AG04450 (cell line): Measurements from ENCODE around the gene EDA. TPM values are rescaled to one million over a fixed set of nuclear protein-coding genes. Genes with fewer than 3 reads are reported as not detected.

Experiments
- CTCF ChIA-PET: fragments of 300-600, 350-600 bp; formaldehyde crosslinking; extraction: SDS; loops from one replicate; lab custom pipeline; 2022; ENCODE audit warnings: antibody characterized with exemption, inconsistent platforms; lab: Charles Lee
- POLR2A ChIA-PET: fragments of 350-600 bp; formaldehyde crosslinking; extraction: SDS; loops from one replicate; lab custom pipeline; 2021; ENCODE audit warnings: antibody characterized with exemption, inconsistent platforms; lab: Yijun Ruan, JAX
- DNase-seq: peaks from one replicate; pipeline ENCODE4 v3.0.0-alpha.2; 2011; ENCODE audit warnings: low read depth, low spot score
- H3K27ac ChIP-seq: one replicate; pipeline ENCODE4 v1.5.1; 2012; ENCODE audit warnings: low read depth, low read length, control low read depth
- H3K27me3 ChIP-seq: one replicate; pipeline ENCODE4 v1.6.0; 2012; ENCODE audit warnings: low read length; ENCODE audit not compliant: control insufficient read depth, insufficient read depth
- H3K4me3 ChIP-seq: 2 replicates; pipeline ENCODE4 v1.5.1; 2011; ENCODE audit warnings: mild to moderate bottlenecking, low read depth, low read length, control low read depth
- H3K9me3 ChIP-seq: 2 replicates; pipeline ENCODE4 v1.5.1; 2012; ENCODE audit warnings: low read length; ENCODE audit not compliant: control insufficient read depth, insufficient read depth
- polyA plus RNA-seq: library from polyadenylated mRNA; depleted of rRNA; stranded (reverse); fragments of >200 nt; gene quantifications from 2 replicates; pipeline ENCODE4 v1.2.3, GENCODE V29; 2011
- TF ChIP-seq, protein P1 (sequence below): IDR thresholded peaks from 2 replicates; pipeline ENCODE4 v1.5.1; 2011; ENCODE audit warnings: low read depth, low read length, control low read depth, inconsistent platforms

Gene EDA
- polyA plus RNA-seq, 1 experiment, result 0.02 TPM

DNA sequence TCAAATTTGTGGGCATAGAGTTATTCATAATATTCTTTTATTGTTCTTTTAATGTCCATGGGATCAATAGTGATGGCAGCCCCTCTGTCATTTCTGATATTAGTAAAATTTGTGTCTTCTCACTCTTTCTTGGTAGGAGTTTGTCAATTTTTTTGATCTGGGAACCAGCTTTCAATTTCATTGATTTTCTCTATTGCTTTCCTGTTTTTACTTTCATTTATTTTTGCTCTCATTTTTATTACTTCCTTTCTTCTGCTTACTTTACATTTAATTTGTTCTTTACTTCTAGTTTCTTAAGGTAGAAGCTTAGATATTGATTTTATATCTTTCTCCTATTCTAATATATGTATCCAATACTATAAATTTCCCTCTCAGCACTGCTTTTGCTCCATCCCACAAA lies 393.1 kb downstream of the EDA start:
- ChIA-PET CTCF (interaction anchor here (0.6 kb wide), 1 partner anchor 124 kb away, joined by 3 read pairs; no protein-coding TSS in a partner anchor), POLR2A (no interaction called here)
- Histone ChIP-seq H3K27me3 (no peaks in the 10 kb centered on the region), H3K27ac (no peak overlapping the region), H3K9me3 (no peaks in the 10 kb centered on the region), H3K4me3 (no peak overlapping the region)
- DNase-seq, result no peak
- TF ChIP-seq, protein P1, sequence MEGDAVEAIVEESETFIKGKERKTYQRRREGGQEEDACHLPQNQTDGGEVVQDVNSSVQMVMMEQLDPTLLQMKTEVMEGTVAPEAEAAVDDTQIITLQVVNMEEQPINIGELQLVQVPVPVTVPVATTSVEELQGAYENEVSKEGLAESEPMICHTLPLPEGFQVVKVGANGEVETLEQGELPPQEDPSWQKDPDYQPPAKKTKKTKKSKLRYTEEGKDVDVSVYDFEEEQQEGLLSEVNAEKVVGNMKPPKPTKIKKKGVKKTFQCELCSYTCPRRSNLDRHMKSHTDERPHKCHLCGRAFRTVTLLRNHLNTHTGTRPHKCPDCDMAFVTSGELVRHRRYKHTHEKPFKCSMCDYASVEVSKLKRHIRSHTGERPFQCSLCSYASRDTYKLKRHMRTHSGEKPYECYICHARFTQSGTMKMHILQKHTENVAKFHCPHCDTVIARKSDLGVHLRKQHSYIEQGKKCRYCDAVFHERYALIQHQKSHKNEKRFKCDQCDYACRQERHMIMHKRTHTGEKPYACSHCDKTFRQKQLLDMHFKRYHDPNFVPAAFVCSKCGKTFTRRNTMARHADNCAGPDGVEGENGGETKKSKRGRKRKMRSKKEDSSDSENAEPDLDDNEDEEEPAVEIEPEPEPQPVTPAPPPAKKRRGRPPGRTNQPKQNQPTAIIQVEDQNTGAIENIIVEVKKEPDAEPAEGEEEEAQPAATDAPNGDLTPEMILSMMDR, result no peak

DNA sequence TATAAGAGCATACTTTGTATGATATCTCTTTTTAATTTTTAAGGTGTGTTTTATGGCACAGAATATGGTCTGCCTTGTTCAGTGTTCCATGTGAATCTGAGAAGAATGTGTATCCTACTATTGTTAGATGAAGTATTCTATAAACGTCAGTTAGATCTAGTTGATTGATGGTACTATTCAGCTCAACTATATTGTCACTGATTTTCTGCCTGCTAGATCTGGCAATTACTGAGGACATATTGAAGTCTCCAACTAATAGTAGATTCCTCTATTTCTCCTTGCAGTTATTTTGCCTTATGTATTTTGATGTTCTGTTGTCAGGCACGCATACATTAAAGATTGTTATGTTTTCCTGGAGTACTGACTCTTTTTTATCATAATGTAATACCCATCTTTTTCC lies 394.1 kb downstream of the EDA start:
- H3K4me3 ChIP-seq, result no peak overlapping the region
- ChIA-PET CTCF (no interaction called here), POLR2A (no interaction called here)
- H3K27ac ChIP-seq, result no peak overlapping the region
- no peaks in the 10 kb centered on the region for H3K9me3 ChIP-seq
- no peaks in the 10 kb centered on the region for H3K27me3 ChIP-seq
- TF ChIP-seq, protein P1, result no peak
- no peak for DNase-seq

DNA sequence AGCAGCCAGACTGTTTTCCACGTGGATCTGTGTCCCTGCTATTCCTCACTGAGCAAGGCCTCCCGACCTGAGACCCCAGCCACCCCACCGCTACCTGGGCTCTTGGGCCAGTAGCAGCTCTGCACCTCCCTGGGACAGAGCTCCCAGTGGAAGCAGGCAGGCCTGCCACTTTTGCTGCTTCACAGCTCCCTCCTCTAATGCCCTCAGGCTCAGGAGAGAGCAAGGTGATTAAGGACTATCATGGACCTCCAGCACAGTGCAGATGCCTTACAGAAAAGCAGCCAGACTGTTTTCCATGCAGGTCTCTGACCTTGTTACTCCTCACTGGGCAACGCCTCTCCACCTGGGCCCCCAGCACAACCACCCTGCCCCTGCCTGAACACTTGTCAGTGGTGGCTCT lies 396.8 kb downstream of the EDA start:
- Histone ChIP-seq H3K27me3 (no peaks in the 10 kb centered on the region), H3K4me3 (no peak overlapping the region), H3K27ac (no peak overlapping the region), H3K9me3 (no peaks in the 10 kb centered on the region)
- DNase-seq, result no peak
- ChIA-PET CTCF (no interaction called here), POLR2A (no interaction called here)
- TF ChIP-seq, protein P1, result no peak

DNA sequence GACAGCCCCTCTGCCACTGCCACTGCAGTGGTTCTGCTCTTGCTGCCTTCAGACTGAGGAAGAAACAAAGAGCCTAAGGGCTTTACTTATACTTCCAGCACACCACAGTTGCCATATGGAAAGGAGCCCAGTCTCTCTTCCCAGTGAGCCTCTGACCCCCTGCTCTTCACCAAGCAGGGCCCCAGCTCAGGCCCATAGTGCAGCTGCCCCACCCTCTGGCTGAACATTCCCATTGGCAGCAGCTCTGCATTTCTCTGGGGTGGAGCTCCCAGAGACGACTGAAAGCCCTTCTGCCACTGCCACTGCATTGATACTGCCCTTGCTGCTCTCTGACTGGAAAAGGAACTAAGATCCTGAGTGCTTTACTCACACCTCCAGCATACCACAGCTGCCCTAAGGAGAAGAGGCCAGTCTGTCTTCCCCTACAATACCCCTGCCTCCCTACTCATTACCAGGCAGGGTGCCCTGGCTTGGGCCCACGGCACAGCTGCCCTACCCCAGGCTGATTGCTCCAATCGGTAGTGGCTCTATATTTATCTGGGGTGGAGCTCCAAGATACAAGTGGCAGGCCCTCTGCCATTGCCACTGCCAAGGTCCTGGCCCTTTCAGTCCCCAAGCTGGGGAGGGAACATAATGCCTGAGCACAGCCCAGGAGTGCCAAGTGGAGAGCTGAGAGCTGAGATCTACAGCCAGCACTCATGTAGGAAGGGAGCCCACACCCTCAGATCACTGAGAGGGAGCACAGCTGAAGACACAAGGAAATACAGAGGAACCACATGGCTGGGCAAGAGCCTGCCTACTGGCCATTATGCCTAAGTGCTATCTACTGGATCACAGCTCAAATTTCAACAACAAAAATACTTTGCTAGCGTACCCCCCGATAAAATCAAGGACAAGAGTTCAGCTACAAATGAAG lies 397.8 kb downstream of the EDA start:
- POLR2A ChIA-PET, result no interaction called here
- H3K4me3 ChIP-seq, result no peak overlapping the region
- H3K9me3 ChIP-seq, result no peaks in the 10 kb centered on the region
- TF ChIP-seq, protein P1, result no peak
- no peak for DNase-seq
- no peaks in the 10 kb centered on the region for H3K27me3 ChIP-seq
- CTCF ChIA-PET, result interaction anchor here (1.4 kb wide), 1 partner anchor 17 kb away, joined by 4 read pairs; no protein-coding TSS in a partner anchor
- H3K27ac ChIP-seq, result no peak overlapping the region

DNA sequence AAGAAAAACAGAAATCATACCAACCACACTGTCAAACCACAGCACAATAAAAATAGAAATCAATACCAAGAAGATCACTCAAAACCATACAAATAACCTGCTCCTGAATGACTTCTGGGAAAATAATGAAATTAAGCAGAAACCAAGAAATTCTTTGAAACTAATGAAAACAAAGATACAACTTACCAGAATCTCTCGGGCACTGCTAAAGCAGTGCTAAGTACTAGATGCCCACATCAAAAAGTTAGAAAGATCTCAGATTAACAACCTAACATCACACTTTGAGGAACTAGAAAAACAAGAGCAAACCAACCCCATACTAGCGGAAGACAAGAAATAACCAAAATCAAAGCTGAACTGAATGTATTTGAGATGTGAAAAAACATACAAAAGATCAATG lies 400.6 kb downstream of the EDA start:
- DNase-seq, result no peak
- no peak overlapping the region for H3K27ac ChIP-seq
- ChIA-PET CTCF (interaction anchor here (0.8 kb wide), 1 partner anchor 80 kb away, joined by 3 read pairs; no protein-coding TSS in a partner anchor), POLR2A (no interaction called here)
- H3K27me3 ChIP-seq, result no peaks in the 10 kb centered on the region
- no peak overlapping the region for H3K4me3 ChIP-seq
- no peaks in the 10 kb centered on the region for H3K9me3 ChIP-seq
- TF ChIP-seq, protein P1, result no peak
